HG03103 (cell line): ENCODE data around the gene LNP1.
A peak's percentile ranks its signal among the peaks of the same experiment; 100 is the strongest.
"Not testable (repeated sequence)": the region's sequence is repeated elsewhere in the genome, so short reads cannot be mapped to it uniquely, and the experiment has no call there.

Experiments used
- ATAC-seq: cut with Tn5 transposase; IDR thresholded peaks from one replicate; pipeline ENCODE4 v1.9.1; 2021; ENCODE audit warnings: low read depth; ENCODE audit not compliant: unreplicated experiment

The LNP1 gene

DNA sequence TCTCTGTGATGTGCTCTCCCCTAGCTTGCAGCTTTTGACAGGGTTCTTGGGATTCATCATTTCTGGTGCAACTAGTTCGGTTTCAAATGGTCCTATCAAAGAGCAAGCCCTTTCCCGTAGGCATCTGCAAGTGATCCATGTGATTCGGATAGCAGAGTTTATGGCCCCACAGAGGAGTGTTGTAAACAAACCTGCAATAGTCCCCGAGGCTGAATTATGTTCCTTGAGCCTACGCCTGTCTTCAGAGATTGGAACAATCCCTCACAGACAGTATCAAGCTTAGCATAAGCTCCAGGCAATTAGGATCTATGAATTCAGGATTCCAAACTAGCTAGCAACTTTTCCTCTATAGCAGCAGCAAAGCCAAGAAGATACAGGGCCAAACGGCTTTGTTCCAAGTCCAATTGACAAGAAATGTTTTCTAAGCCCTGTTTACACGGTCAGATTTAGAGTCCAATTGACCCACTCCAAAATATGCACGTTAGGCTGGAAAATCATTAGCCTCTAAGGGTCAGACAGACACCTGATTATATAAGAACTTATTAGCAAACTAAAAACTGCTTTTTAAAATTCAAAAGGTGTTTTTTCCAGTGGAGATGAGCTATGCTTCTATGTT lies 24.8 kb downstream of the LNP1 start:
- no peak for ATAC-seq

DNA sequence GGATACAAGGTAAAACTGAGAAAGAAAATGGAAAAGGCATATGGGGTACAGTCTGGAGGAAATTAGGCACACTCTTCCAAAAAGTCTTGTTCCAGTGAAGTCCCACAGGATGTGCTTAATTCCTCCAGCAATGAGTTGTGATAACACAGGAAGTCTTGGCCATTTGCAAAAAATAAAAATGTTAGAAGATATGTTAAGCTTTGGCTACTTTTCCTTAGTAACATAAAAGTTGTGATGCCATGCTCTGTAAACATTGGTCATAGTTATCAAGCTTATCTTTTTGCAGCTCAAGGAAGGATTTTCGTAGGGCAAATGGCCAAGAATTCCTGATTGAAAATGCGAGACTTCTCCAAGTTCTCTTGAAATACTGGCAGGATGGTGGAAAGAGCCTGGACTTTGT lies 26.4 kb downstream of the LNP1 start:
- ATAC-seq: no peak

DNA sequence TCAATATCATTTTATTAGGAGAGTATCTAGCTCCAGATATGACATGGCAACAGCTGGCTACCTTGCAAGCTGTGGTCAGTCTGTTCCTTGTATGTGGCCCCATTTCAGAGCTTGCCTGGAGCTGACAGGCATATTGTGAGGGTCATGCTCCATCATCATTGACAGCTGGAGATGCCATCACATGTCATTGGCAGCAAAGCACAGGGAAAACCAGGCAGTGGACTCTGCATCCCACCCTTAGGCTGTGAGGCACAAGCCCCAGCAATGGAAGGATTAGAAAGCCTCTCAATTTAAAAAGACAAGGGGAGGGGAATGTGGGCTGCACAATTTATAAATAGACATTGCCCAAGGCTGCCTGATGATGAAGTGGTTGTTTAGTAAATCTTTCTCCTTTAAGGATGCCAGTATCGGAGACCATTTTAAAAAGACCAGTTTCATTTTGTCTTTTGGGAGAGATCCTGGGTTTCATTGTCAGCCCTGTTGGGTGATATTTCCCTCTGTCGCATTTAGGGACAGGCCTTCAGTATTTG lies 27.9 kb downstream of the LNP1 start:
- ATAC-seq: no peak

DNA sequence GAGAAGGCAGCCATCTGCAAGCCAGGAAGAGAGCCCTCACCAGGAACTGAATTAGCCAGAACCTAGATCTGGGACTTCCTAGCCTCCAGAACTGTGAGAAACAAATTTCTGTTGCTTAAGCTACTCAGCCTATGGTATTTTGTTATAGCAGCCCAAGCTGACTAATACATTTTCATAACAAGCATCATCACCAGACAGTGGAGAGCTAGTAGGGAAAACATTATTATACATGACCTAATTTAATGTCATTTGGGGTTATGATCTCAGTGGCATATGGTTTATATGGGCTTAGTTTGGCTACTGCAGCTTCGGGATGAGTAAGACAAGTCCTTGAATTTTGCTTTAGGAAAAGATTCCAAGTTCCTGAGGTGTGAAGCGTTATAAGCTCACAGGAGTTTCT lies 35.6 kb downstream of the LNP1 start:
- no peak for ATAC-seq

DNA sequence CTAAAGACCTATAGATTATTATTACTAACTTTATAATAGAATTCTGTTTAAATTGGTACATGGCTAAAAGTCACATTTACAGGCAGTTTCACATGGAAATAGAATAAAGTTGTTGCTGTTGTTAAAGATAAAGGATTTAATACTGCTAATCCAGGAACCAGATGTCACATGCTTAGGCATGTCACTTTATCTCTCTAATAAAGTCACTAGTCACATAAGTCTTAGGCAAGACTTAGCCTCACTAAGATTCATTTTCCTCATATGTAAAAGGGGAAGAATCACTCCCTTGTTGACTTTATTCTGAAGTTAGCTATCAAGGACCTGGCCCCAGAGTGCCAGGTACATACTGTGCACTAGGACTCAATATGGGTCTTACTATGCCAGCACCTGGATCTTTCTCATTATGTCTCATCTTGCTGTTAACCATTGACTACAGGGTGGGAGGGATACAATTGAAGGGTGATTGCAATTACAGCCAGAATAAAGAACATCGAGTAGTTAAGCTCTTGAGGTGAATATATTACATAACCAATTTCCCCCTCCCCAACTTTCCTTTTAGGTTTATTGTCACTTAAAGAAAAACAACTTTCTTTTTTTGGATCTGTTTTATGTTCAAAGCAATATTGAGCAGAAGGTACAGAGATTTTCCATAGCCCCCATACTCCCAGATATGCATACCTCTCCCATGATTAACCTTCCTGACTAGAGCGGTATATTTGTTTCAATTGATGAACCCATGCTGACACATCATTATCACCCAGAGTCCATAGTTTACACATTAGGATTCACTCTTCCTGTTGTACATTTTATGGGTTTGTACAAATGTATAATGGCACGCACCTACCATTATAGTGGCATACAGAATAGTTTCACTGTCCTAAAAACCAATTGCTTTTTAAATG lies 36.6 kb downstream of the LNP1 start:
- no peak for ATAC-seq

DNA sequence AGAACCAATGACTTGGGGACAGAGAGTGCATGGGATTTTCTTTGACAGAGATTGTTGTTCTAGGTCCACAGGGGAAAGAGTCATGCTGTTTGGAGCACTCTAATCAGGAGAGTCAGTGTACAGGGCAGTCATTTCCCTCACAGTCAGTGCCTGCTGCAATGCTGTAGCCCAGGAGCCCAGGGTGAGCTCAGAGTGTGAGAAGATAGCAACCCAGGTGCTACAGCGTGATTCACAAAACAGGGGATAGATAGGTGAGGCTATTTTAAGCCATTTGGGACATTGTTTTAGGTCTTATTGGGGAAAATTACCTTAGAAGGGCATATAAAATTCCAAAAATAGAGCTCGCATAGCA lies 37.3 kb downstream of the LNP1 start:
- no peak for ATAC-seq

DNA sequence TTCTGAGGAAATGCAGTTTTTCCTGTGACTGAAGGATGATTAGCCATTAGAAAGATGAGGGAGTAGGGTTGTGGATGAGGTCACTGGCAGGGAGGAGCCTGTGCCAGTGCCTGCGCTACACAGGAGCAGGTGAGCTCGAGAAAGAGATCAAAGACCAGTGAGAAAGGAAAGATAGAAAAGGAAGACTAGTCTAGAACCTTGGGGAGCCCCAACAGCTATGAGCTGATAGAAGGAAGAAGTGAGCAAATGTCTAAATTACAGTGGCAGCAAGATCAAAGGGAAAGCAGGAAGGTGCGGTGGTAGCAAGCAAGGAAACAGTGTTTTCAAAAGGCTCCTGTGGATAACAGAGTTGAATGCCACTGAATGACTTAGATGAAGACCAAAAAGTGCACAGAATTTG lies 39.6 kb downstream of the LNP1 start:
- no peak for ATAC-seq

DNA sequence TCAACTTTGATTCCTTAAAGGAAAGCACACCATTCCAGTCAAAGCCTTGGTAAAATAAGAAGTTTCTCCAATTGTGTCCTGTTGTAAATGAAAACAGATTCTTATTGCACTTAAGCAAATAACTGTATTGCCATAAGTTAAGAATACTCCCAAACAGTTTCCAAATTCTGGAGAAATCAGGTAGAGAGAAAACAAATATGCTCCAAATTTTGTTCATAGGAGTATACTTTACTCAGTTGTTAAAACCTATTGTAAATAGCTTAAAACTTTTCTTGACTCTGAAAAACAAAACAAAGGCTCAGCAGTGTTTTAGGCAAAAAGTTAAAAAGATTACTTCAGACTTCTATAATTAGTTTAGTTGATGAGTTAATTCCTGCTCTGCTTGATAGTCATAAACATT lies 42.4 kb downstream of the LNP1 start:
- no peak for ATAC-seq

DNA sequence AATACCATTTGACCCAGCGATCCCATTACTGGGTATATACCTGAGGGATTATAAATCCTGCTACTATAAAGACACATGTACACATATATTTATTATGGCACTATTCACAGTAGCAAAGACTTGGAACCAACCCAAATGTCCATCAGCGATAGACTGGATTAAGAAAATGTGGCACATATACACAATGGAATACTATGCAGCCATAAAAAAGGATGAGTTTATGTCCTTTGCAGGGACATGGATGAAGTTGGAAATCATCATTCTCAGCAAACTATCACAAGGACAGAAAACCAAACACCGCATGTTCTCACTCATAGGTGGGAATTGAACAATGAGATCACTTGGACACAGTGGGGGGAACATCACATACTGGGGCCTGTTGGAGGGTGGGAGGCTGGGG lies 45.7 kb downstream of the LNP1 start:
- ATAC-seq: not testable (repeated sequence)

DNA sequence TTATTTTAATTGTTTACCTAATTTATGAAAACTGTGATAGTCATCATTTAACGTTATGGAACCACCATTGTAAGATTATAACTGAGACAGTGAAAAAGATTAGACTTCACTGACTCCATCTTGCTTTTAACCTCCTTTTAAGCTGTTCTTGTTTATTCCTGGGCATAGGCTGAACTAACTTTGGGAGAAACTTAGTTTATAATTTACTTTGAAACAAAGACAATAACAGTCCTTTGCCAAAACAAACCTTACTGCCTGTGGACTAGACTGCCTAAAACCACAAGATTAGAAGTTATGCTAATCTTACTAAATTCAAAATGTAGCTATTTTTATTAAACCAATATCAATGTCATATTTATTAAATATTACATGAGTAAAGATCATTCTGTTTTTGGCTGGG lies 46.7 kb downstream of the LNP1 start:
- ATAC-seq: no peak

DNA sequence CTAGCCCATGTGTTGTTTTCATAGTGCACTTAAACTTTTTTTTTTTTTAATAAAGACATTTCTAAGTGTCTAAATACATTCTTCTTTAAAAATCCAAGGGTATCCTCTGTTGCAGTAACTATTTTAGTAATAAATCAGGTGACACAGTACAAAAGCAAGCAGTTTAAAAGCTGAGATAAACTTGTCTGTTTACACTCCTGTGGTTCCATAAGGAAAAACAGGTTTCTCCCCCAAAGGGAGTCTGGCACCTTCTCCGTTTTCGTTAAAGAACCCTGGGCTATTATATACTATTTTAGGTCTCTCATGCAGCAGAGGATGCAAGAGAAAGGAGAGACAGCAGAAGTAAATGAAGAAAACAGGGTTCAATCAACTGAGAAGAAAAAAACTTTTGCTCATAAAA lies 47.9 kb downstream of the LNP1 start:
- no peak for ATAC-seq

DNA sequence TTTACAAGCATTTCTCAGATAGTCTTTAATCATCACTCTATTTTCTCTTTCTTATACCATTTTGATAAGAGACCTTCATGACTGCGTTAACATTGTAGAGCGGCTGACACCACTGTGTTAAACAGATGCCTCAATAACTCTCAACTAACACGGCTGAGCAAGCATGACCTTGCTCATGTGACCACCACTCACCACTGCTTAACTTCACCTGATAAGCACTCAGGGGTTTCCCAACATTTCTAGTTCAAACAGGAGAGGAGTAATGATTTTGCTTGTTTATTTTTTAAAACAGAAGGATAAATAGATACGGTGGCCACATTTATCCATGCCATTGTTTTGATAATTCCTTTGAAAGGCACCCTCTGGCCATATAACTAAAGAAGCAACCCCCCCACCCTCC lies 53.3 kb downstream of the LNP1 start:
- no peak for ATAC-seq

DNA sequence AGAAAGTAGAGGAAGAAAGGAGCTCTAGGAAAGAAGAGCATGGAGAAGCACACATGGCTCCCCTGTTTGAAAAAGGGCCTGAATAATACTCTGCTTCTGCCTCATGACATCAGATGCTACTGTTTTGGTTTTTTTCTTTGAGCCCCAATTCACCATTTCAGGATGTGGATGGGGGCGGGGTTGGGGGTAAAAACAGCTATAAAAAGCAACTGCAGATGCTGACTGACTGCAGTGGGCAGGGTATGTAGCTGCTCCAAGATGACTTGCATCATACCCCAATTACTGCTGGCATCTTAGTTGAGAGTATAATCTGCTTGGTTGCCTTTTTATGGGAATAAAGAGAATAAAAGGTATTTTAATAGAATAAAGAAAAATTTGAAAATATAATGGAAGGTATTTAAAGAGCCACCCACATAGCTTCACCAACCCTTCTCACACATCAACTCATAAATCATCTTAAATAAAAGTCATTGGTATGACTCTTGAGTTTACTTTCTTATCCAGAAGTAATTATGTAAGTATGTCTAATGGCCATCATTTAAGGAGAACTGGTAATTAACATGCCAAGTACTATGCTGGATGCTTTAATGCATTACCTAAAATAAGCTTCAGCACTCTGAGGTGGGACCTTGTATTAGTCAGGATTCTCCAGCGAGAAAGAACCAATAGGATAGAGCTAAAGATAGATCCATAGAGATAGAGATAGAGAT lies 54.7 kb downstream of the LNP1 start:
- no peak for ATAC-seq

DNA sequence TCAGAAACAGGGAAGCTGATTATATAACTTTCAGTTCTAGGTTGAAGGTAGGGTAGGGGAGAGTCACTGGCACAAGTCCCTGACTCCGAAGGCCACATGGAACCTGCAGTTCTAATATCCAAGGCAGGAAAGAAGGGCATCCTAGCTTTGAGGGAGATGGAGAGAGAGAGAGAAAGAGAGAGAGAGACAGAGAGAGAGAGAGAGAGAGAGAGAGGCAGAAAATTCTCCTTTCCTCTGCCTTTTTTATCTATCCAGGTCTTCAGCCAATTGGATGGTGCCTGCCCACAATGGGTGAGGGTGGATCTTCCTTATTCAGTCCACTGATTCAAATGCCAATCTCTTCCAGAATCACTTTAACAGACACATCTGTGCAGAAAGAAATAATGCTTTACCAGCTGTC lies 55.4 kb downstream of the LNP1 start:
- no peak for ATAC-seq

DNA sequence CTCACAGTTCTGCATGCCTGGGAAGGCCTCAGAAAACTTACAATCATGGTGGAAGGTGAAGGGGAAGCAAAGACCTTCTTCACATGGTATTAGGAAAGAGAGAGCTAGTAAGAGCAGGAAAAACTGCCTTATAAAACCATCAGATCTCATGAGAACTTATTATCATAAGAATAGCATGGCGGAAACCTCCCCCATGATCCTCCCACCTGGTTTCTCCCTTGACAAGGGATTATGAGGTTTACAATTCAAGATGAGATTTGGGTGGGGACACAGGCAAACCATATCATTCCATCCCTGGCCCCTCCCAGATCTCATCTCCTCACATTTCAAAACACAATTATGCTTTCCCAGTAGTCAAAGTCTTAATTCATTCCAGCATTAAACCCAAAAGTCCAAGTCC lies 56.5 kb downstream of the LNP1 start:
- ATAC-seq: no peak

DNA sequence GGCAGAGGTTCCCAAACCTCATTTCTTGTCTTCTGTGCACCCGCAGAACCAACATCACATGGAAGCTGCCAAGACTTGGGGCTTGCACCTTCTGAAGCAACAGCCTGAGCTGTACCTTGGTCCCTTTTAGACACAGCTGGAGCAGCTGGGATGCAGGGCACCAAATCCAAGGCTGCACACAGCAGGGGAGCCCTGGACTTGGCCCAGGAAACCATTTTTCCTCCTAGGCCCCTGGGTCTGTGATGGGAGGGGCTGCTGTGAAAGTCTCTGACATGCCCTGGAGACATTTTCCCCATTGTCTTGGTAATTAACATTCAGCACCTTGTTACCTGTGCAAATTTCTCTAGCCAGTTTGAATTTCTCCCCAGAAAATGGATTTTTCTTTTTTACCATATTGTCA lies 57.5 kb downstream of the LNP1 start:
- no peak for ATAC-seq

DNA sequence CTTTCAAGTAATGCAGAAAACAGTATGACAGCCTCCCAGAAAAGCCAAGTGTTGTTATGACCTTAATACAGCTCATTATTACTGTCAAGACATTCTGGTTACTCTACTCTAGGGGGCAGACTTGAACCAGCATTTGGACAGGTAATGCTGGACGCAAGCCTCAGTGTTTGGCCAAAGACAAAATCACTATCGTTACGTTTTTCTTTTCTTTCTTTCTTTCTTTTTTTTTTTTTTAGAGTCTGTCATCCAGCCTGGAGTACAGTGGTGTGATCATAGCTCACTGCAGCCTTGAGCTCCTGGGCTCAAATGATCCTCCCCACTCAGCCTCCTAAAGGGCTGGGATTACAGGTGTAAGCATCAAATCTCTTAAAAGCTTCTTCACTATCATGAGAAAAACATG lies 61.7 kb downstream of the LNP1 start:
- ATAC-seq: peak; percentile 94

DNA sequence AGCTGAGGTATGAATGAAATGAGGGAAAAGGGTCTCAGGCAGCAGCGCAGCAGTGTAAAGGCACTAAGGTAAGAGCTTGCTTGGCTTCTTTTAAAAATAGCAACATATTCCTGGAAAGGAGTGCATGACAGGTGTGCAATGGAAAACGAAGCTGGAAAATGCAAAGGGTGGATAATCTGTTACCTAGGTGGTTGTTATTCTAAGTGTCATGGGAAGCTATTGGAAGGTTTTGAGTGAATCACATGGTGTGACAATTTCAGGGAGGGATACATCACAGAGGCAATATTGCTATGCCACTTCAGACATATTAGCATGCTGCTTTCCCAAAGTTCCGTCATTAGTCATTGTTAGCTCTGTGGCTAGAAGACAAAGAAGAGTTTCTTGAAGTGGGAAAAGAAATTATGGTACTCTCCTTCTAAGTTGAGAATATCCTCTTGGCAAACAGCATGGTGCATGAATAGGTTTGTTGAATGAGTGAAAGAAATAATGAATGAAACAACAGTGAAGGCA lies 62.4 kb downstream of the LNP1 start:
- no peak for ATAC-seq

DNA sequence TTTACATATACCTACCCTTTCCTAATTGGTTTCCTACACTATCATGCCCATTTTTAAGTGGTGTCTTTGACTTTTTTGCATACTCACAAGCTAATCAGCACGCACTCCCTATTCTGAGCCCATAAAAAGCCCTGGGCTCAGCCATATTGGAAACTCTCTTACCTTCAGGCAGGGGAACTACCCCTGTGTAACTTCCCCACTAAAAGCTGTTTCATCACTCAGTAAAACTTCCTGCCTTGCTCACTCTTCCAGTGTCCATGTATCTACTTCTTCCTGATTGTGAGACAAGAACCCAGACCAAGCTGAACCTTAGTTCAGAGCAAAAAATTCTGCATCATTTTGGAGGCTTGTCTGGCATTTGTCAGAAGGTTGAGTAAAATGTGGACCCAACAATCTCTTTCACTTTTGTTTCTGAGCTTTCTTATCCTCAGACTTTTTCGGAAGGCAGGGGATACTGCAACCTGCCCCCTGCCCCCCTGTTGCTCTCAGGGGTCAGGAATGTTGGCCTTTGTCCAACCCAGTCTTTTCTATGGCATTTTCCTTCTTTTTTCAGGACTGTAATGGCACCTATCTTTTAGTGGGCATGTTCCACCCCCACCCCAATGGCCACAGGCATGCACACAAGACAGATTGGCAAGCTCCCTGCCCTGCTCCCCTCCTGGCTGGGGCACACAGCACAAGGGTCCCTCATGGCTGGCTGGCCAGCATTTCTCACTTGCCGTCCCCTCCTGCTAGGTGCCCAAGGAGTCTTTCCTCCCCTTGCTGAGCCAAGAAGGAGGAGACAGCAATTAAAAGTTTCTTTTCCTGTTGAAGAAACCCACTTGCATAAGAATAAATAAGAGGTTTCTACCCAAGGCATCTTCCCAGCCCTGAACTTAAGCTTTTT lies 64.8 kb downstream of the LNP1 start:
- ATAC-seq: no peak

DNA sequence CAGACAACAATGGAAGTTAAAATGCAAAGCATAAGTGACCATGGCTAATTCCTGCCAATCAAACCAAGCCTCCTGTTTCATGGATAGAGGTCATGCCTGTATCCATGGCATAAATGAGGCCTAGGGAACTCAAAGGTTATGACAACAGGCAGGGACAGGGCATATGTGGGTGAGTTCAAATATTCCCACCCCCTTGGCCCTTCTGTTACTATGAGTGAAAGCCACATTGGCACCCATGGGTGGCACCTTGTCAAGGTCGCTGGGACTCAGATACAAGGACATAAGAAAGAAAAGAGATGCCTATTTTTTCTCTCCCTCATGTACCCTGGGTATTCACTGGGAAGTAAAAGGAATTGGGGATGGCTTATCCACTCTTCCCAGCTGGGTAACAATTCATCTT lies 65.8 kb downstream of the LNP1 start:
- no peak for ATAC-seq
